A673 (cell line): Measurements from ENCODE around the gene PLPP1. TPM values are rescaled to one million over a fixed set of nuclear protein-coding genes. Genes with fewer than 3 reads are reported as not detected.
"Not testable (repeated sequence)": the region's sequence is repeated elsewhere in the genome, so short reads cannot be mapped to it uniquely, and the experiment has no call there.

ENCODE experiments used
- BruUV-seq: library from RNA; stranded (reverse); fragments of 400-500 nt; replicated peaks from 2 replicates; lab custom pipeline; 2021; lab: Mats Ljungman, UMichigan
- CTCF ChIA-PET: fragments of 300-600 bp; sonication (Branson Sonifier 250); formaldehyde crosslinking; loops from one replicate; lab custom pipeline; 2022; ENCODE audit warnings: antibody characterized with exemption; lab: Charles Lee
- POLR2A ChIA-PET: fragments of 300-600 bp; sonication (Branson Sonifier 250); formaldehyde crosslinking; loops from one replicate; lab custom pipeline; 2022; ENCODE audit warnings: antibody characterized with exemption; ENCODE audit not compliant: low non-redundant PET; lab: Charles Lee
- DNase-seq: peaks from one replicate; pipeline ENCODE4 v3.0.0-alpha.2; 2015; ENCODE audit warnings: low spot score
- H3K27ac ChIP-seq: fragments of 200-600 bp; sonication (generic); 2 replicates; pipeline ENCODE4 v1.5.1; 2016; ENCODE audit warnings: mixed run types, low read depth, mild to moderate bottlenecking, mixed read lengths, antibody characterized with exemption, low read length; ENCODE audit not compliant: poor library complexity, severe bottlenecking
- H3K27me3 ChIP-seq: fragments of 200-600 bp; sonication (generic); replicated peaks from 2 replicates; pipeline ENCODE4 v1.6.1; 2017; ENCODE audit warnings: mixed run types, low read depth, mild to moderate bottlenecking, mixed read lengths, antibody characterized with exemption, low read length; ENCODE audit not compliant: insufficient read depth, poor library complexity
- H3K36me3 ChIP-seq: fragments of 200-600 bp; sonication (generic); 2 replicates; pipeline ENCODE4 v1.6.1; 2016; ENCODE audit warnings: mixed run types, mild to moderate bottlenecking, mixed read lengths, antibody characterized with exemption, low read length; ENCODE audit not compliant: insufficient read depth, poor library complexity, severe bottlenecking
- H3K4me1 ChIP-seq: fragments of 200-600 bp; sonication (generic); 2 replicates; pipeline ENCODE4 v1.6.1; 2017; ENCODE audit warnings: mixed run types, mild to moderate bottlenecking, mixed read lengths, antibody characterized with exemption, low read length; ENCODE audit not compliant: insufficient read depth, poor library complexity, severe bottlenecking
- H3K4me3 ChIP-seq: fragments of 200-600 bp; sonication (generic); 2 replicates; pipeline ENCODE4 v1.5.1; 2016; ENCODE audit warnings: low read depth, mixed run types, mild to moderate bottlenecking, mixed read lengths, low read length; ENCODE audit not compliant: poor library complexity, severe bottlenecking
- H3K9me3 ChIP-seq: fragments of 200-600 bp; sonication (generic); 2 replicates; pipeline ENCODE4 v1.6.1; 2016; ENCODE audit warnings: mixed run types, low read depth, mild to moderate bottlenecking, mixed read lengths, antibody characterized with exemption, low read length; ENCODE audit not compliant: poor library complexity, severe bottlenecking
- CTCF ChIP-seq: fragments of 300-800, 200-600 bp; sonication (generic); conservative IDR thresholded peaks from 2 replicates; pipeline ENCODE4 v1.5.1; 2017; ENCODE audit warnings: low read depth, mild to moderate bottlenecking, antibody characterized with exemption, low read length, moderate library complexity, mixed read lengths
- EZH2 ChIP-seq: fragments of 200-600 bp; sonication (generic); IDR thresholded peaks from 2 replicates; pipeline ENCODE4 v1.6.1; 2017; ENCODE audit warnings: borderline replicate concordance, low read depth, mild to moderate bottlenecking, mixed read lengths, antibody characterized with exemption, low read length; ENCODE audit not compliant: poor library complexity, severe bottlenecking
- intact Hi-C: fragments of 100-400 bp; cut with micrococcal nuclease; formaldehyde crosslinking; loops from one replicate; pipeline ENCODE4 v1.10.0; 2022; ENCODE audit not compliant: unreplicated experiment
- total RNA-seq: library from RNA; stranded (reverse); gene quantifications from 2 replicates; pipeline ENCODE4 v1.2.3, GENCODE V29; 2021

Gene PLPP1
- total RNA-seq, 1 experiment from 2014 or later = 6.7 TPM

GRCh38 chr5:55540525-55540924, 5.8 kb upstream of the PLPP1 start:
- Histone ChIP-seq H3K27ac (no peak overlapping the region), H3K4me3 (no peak overlapping the region), H3K27me3 (no peaks in the 10 kb centered on the region), H3K36me3 (no peaks in the 10 kb centered on the region), H3K4me1 (peaks cover 1% of the 10 kb centered on the region), H3K9me3 (no peaks in the 10 kb centered on the region)
- POLR2A ChIA-PET = no interaction called here
- TF ChIP-seq CTCF (no peak), EZH2 (no peak)
- intact Hi-C loops = no loop called here
- CTCF ChIA-PET = no interaction called here
- BruUV-seq = no TSS peak
- DNase-seq = no peak

GRCh38 chr5:55540024-55540423, 5.3 kb upstream of the PLPP1 start:
- no peaks in the 10 kb centered on the region for H3K27me3 ChIP-seq
- no peak for DNase-seq
- H3K4me1 ChIP-seq = peaks cover 5% of the 10 kb centered on the region
- POLR2A ChIA-PET = no interaction called here
- no peak overlapping the region for H3K27ac ChIP-seq
- no peaks in the 10 kb centered on the region for H3K36me3 ChIP-seq
- BruUV-seq = no TSS peak
- no peak overlapping the region for H3K4me3 ChIP-seq
- CTCF ChIA-PET = no interaction called here
- no peaks in the 10 kb centered on the region for H3K9me3 ChIP-seq
- intact Hi-C loops = no loop called here
- no peak for TF ChIP-seq CTCF
- no peak for TF ChIP-seq EZH2

GRCh38 chr5:55538661-55539060, 3.9 kb upstream of the PLPP1 start:
- H3K36me3 ChIP-seq = no peaks in the 10 kb centered on the region
- CTCF ChIA-PET = no interaction called here
- DNase-seq = no peak
- H3K4me1 ChIP-seq = peaks cover 10% of the 10 kb centered on the region
- H3K27ac ChIP-seq = no peak overlapping the region
- intact Hi-C loops = no loop called here
- BruUV-seq = no TSS peak
- no peak overlapping the region for H3K4me3 ChIP-seq
- no peaks in the 10 kb centered on the region for H3K27me3 ChIP-seq
- H3K9me3 ChIP-seq = no peaks in the 10 kb centered on the region
- POLR2A ChIA-PET = no interaction called here
- TF ChIP-seq CTCF (no peak), EZH2 (no peak)

GRCh38 chr5:55537315-55537714, 2.6 kb upstream of the PLPP1 start:
- CTCF ChIA-PET, H3K36me3 ChIP-seq, POLR2A ChIA-PET, BruUV-seq, H3K9me3 ChIP-seq, H3K27ac ChIP-seq, intact Hi-C loops, H3K27me3 ChIP-seq, DNase-seq, H3K4me3 ChIP-seq: not testable (repeated sequence)
- H3K4me1 ChIP-seq = peaks cover 13% of the 10 kb centered on the region
